ENCODE results near the gene IFNL3.
A peak's percentile ranks its signal among the peaks of the same experiment; 100 is the strongest.

Gene IFNL3

DNA sequence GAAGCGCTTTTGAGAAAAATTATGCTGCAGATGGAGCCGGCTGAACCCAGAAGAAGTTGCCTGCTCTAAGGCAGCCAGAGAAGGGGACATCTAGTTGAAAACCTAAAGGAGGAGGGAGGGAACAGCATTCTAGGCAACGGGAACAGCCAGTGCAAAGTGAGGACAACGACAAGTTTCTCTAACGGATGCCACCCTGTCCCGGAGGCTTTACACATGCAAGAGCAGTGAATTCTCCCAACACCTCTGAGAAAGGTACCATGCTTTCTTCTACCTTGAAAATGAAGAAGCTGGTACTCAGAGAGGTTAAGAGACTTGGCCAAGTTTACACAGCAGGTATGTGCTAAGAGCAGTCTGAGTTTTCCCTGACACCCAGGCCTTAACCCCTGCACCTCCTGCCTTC is 5.9 kb downstream of the IFNL3 start:
- TF ChIP-seq CTCF (IDR thresholded peaks at IDR 0.05; ENCODE audit: control insufficient read depth, extremely low read depth, insufficient read depth) = no peak
- H3K4me3 ChIP-seq (ENCODE audit: low read depth, low read length) = no peak overlapping the region
- no peak for DNase-seq (ENCODE audit: low read depth)

DNA sequence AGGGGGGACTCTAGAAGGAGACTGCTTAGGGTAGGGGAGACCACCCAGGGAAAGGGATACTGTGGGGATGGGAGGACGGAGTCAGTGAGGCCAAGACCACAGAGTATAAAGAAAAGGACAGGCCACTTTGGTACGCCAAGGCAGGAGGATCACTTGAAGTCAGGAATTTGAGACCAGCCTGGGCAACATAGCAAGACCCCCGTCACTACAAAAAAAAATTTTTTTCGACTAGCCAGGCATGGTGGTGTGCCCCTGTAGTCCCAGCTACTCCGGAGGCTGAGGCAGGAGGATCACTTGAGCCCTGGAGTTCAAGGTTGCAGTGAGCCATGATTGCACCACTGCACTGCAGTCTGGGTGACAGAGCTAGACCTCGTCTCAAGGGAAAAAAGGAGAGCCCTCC is 6.6 kb downstream of the IFNL3 start:
- no peak overlapping the region for H3K4me3 ChIP-seq (ENCODE audit: low read depth, low read length)
- no peak for DNase-seq (ENCODE audit: low read depth)
- TF ChIP-seq CTCF (IDR thresholded peaks at IDR 0.05; ENCODE audit: control insufficient read depth, extremely low read depth, insufficient read depth) = no peak

DNA sequence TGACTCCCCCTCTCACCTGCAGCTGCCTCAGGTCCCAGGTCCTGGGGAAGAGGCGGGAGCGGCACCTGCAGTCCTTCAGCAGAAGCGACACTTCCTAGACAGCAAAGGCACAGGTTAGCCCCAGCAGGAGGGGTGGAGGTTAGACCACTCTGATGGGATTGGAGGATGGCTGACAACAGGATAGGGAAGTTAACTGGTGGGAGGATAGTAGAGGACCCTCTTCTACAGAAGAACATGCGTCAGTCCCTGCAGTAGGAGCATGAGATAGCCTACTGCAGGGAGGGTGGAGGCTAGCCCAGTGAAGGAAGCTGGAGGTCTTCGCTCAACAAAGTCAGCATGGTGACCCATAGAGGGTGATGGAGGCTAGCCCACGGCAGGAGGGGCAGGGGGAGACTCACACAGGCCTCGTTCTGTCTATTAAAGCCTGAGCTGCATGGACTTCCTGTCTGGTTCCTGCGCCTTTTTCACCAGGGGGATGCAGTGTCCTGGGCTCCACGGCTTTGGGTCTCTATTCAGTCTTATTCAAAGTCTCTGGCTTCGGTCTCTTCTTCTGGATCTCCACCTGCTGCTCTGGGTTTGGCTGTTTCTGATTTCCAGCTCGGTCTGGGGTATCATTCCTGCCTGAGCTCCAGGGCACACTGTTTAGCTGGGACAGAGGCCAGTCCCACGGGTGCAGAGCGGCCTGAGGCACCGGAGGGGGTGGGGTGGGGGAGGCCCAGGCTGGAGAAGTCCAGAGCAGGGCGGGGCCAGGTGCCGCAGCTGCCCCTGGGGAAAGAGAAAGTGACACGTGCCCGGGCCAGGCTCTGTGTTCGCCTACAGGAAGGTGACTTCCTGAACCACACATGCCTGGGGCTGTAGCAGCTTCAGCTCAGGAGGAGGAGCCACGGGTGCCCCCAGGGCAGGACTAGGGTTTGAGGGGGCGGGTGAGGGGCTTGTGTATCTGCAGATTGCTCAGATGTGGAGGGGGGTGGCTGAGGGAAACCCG is 7.3 kb downstream of the IFNL3 start:
- H3K4me3 ChIP-seq (ENCODE audit: low read depth, low read length) = no peak overlapping the region
- peak; percentile 23 for DNase-seq (ENCODE audit: low read depth)

GRCh38 chr19:39236527-39236926 is 8.3 kb downstream of the IFNL3 start:
- TF ChIP-seq CTCF (IDR thresholded peaks at IDR 0.05; ENCODE audit: control insufficient read depth, extremely low read depth, insufficient read depth) = no peak
- H3K4me3 ChIP-seq (ENCODE audit: low read depth, low read length) = no peak overlapping the region
- DNase-seq (ENCODE audit: low read depth) = no peak

More for the DNA sequence above, 7.3 kb downstream of the IFNL3 start:
- no peak for TF ChIP-seq CTCF (IDR thresholded peaks at IDR 0.05; ENCODE audit: control insufficient read depth, extremely low read depth, insufficient read depth)

DNA sequence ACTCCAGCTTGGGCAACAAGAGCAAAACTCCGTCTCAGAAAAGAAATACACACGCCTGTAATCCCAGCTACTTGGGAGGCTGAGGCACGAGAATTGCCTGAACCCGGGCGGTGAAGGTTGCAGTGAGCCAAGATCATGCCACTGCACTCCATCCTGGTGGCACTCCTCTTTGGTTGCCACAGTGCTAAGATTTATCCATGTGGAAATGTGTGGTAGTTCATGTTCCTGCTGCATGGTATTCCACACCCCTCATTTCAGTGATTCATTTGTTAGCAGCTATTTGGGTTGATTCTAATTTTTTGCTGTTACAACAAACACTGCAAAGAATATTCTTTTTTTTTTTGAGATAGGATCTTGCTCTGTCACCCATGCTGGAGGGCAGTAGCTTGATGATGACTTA is 12.1 kb downstream of the IFNL3 start:
- DNase-seq (ENCODE audit: low read depth) = no peak
- no peak for TF ChIP-seq CTCF (IDR thresholded peaks at IDR 0.05; ENCODE audit: control insufficient read depth, extremely low read depth, insufficient read depth)
- no peak overlapping the region for H3K4me3 ChIP-seq (ENCODE audit: low read depth, low read length)

DNA sequence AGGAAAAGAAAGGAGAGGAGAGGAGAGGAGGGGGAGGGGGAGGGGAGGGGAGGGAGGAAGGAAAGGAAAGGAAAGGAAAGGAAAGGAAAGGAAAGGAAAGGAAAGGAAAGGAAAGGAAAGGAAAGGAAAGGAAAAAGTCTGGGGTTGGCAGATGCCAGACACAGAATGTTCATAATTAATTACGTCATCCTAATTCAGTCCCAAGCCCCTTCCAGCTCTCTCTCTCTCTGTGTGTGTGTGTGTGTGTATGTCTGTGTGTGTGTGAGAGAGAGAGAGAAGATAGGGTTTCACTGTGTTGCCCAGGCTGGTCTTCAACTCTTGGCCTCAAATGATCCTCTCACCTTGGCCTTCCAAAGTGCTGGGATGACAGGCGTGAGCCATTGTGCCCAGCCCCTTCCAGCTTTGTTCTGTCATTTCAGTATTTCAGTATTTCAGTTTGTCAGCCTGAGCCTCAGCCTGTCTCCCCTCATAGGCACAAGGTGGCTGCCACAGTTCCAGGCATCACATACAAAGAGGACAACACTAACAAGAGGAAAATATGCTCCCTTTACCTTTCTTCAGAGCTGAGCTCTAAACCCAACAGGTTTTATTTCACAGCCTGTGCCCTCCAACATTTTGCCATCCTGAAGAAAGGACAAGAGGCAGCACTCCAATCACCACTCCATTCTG is 14.6 kb downstream of the IFNL3 start:
- no peak for TF ChIP-seq CTCF (IDR thresholded peaks at IDR 0.05; ENCODE audit: control insufficient read depth, extremely low read depth, insufficient read depth)
- DNase-seq (ENCODE audit: low read depth) = no peak
- no peak overlapping the region for H3K4me3 ChIP-seq (ENCODE audit: low read depth, low read length)

Measured in LNCaP clone FGC (cell line).